Immature natural killer cell (primary cell): Measurements from ENCODE around the gene SNRNP200. TPM values are rescaled to one million over a fixed set of nuclear protein-coding genes. Genes with fewer than 3 reads are reported as not detected.

Experiments
- DNase-seq, 3 donors: peaks; one replicate each; pipeline ENCODE4 v3.0.0; 2022; ENCODE audit warnings: mixed read lengths in 1 of 3
- H3K27ac Mint-ChIP-seq, 6 donors: one replicate each; pipeline ENCODE4 v1.8.0; 2020; ENCODE audit warnings: mixed read lengths in 6 of 6, mild to moderate bottlenecking in 5 of 6, inconsistent platforms in 4 of 6, moderate library complexity in 3 of 6
- H3K27me3 Mint-ChIP-seq, 3 donors: one replicate each; pipeline ENCODE4 v1.8.0; 2020 to 2021; ENCODE audit warnings: low read depth in 3 of 3, mild to moderate bottlenecking in 3 of 3, mixed read lengths in 3 of 3, moderate library complexity in 3 of 3, inconsistent platforms in 1 of 3
- H3K36me3 Mint-ChIP-seq, 3 donors: one replicate each; pipeline ENCODE4 v1.8.0; 2020; ENCODE audit warnings: mixed read lengths in 3 of 3, inconsistent platforms in 2 of 3, mild to moderate bottlenecking in 2 of 3
- H3K4me1 Mint-ChIP-seq, 2 donors: one replicate each; pipeline ENCODE4 v1.8.0; 2020; ENCODE audit warnings: inconsistent platforms in 2 of 2, mild to moderate bottlenecking in 2 of 2, mixed read lengths in 2 of 2, moderate library complexity in 1 of 2
- H3K4me3 Mint-ChIP-seq, 5 donors: one replicate each; pipeline ENCODE4 v1.8.0; 2020; ENCODE audit warnings: mild to moderate bottlenecking in 5 of 5, mixed read lengths in 5 of 5, inconsistent platforms in 3 of 5, moderate library complexity in 3 of 5
- H3K9me3 Mint-ChIP-seq, 6 donors: one replicate each; pipeline ENCODE4 v1.8.0; 2020; ENCODE audit warnings: mild to moderate bottlenecking in 6 of 6, mixed read lengths in 6 of 6, inconsistent platforms in 4 of 6, moderate library complexity in 3 of 6
- polyA plus RNA-seq, 3 donors: library from polyadenylated mRNA; unstranded; fragments of 300-500 nt; fragmentation: Illumina TruSeq; gene quantifications; one replicate each; pipeline ENCODE4 v1.2.3, GENCODE V29; 2021

SNRNP200 gene
- polyA plus RNA-seq, 3 donors from 2014 or later: 42.3 to 105 (median 46.6) TPM

- peaks cover 1 to 5% (median 2%) of the 10 kb centered on the region in 3 donors for H3K27me3 Mint-ChIP-seq
- peaks cover 41 to 88% (median 48%) of the 10 kb centered on the region in 3 donors for H3K36me3 Mint-ChIP-seq
- DNase-seq: no peak
- peaks cover 0 to 1% (median 0%) of the 10 kb centered on the region in 6 donors for H3K9me3 Mint-ChIP-seq
- H3K4me1 Mint-ChIP-seq: no peaks in the 10 kb centered on the region
- no peak overlapping the region for H3K27ac Mint-ChIP-seq
- no peak overlapping the region for H3K4me3 Mint-ChIP-seq
Measured at GRCh38 chr2:96291751-96292150, 13.6 kb downstream of the SNRNP200 start.

GRCh38 chr2:96287273-96287856, 18.0 kb downstream of the SNRNP200 start:
- Mint-ChIP-seq H3K36me3 (peaks cover 25 to 79% (median 49%) of the 10 kb centered on the region in 3 donors), H3K9me3 (peaks cover 0 to 1% (median 0%) of the 10 kb centered on the region in 6 donors), H3K27ac (peak overlapping the region in 1 of 6 donors; percentile 56), H3K27me3 (peaks cover 3 to 6% (median 5%) of the 10 kb centered on the region in 3 donors), H3K4me3 (no peak overlapping the region), H3K4me1 (no peaks in the 10 kb centered on the region)
- no peak for DNase-seq

GRCh38 chr2:96276787-96277499, 28.4 kb downstream of the SNRNP200 start:
- Mint-ChIP-seq H3K9me3 (no peaks in the 10 kb centered on the region), H3K4me3 (no peak overlapping the region), H3K27ac (no peak overlapping the region), H3K4me1 (no peaks in the 10 kb centered on the region), H3K27me3 (peaks cover 0 to 4% (median 0%) of the 10 kb centered on the region in 3 donors), H3K36me3 (peaks cover 14 to 64% (median 28%) of the 10 kb centered on the region in 3 donors)
- DNase-seq: no peak

- Mint-ChIP-seq H3K27me3 (peaks cover 0 to 4% (median 3%) of the 10 kb centered on the region in 3 donors), H3K36me3 (peaks cover 14 to 67% (median 29%) of the 10 kb centered on the region in 3 donors)
Measured at GRCh38 chr2:96274355-96275056, 30.8 kb downstream of the SNRNP200 start.

GRCh38 chr2:96273763-96274162, 31.6 kb downstream of the SNRNP200 start:
- H3K9me3 Mint-ChIP-seq: no peaks in the 10 kb centered on the region
- H3K27ac Mint-ChIP-seq: peak overlapping the region in 1 of 6 donors; percentile 6

More at GRCh38 chr2:96274355-96275056, 30.8 kb downstream of the SNRNP200 start:
- Mint-ChIP-seq H3K4me1 (peaks cover 2 to 6% of the 10 kb centered on the region in 2 donors), H3K4me3 (no peak overlapping the region), H3K9me3 (no peaks in the 10 kb centered on the region), H3K27ac (peak overlapping the region in 4 of 6 donors; percentile 6 to 53 (median 38))
- no peak for DNase-seq

GRCh38 chr2:96271995-96272394, 33.4 kb downstream of the SNRNP200 start:
- no peak for DNase-seq
- Mint-ChIP-seq H3K9me3 (no peaks in the 10 kb centered on the region), H3K4me1 (peaks cover 23 to 26% of the 10 kb centered on the region in 2 donors), H3K27ac (peak overlapping the region in 2 of 6 donors; percentile 4 to 40), H3K36me3 (peaks cover 10 to 51% (median 20%) of the 10 kb centered on the region in 3 donors), H3K4me3 (no peak overlapping the region), H3K27me3 (peaks cover 0 to 7% (median 2%) of the 10 kb centered on the region in 3 donors)

More at GRCh38 chr2:96273763-96274162, 31.6 kb downstream of the SNRNP200 start:
- peaks cover 0 to 4% (median 3%) of the 10 kb centered on the region in 3 donors for H3K27me3 Mint-ChIP-seq
- H3K4me3 Mint-ChIP-seq: no peak overlapping the region
- DNase-seq: no peak
- peaks cover 11 to 62% (median 24%) of the 10 kb centered on the region in 3 donors for H3K36me3 Mint-ChIP-seq
- H3K4me1 Mint-ChIP-seq: peaks cover 7 to 10% of the 10 kb centered on the region in 2 donors

GRCh38 chr2:96267159-96267971, 38.0 kb downstream of the SNRNP200 start:
- peak overlapping the region; percentile 86 to 99 (median 96) for H3K4me3 Mint-ChIP-seq
- H3K4me1 Mint-ChIP-seq: peaks cover 50 to 56% of the 10 kb centered on the region in 2 donors
- peaks cover 0 to 23% (median 15%) of the 10 kb centered on the region in 3 donors for H3K36me3 Mint-ChIP-seq
- H3K27me3 Mint-ChIP-seq: peaks cover 2 to 10% (median 3%) of the 10 kb centered on the region in 3 donors
- H3K27ac Mint-ChIP-seq: peak overlapping the region; percentile 86 to 92 (median 90)
- DNase-seq: peak; percentile 28 to 40 (median 32)
- H3K9me3 Mint-ChIP-seq: no peaks in the 10 kb centered on the region

GRCh38 chr2:96265840-96266679, 39.3 kb downstream of the SNRNP200 start, which contains the start of the genes CIAO1 and TMEM127:
CIAO1 (plus strand) TSS chr2:96266225; CDS start chr2:96266351, 126 bp downstream.
TMEM127 (minus strand) TSS chr2:96265997; CDS start chr2:96265381, 616 bp downstream.
- H3K36me3 Mint-ChIP-seq: peaks cover 0 to 15% (median 7%) of the 10 kb centered on the region in 3 donors
- H3K4me3 Mint-ChIP-seq: peak within 1 kb of the TSS; percentile 96 to 99 (median 98)
- H3K27ac Mint-ChIP-seq: peak within 1 kb of the TSS; percentile 87 to 98 (median 94)
- DNase-seq: peak; percentile 98
- H3K27me3 Mint-ChIP-seq: peaks cover 2 to 9% (median 3%) of the 10 kb centered on the region in 3 donors
- peaks cover 61 to 64% of the 10 kb centered on the region in 2 donors for H3K4me1 Mint-ChIP-seq
- H3K9me3 Mint-ChIP-seq: no peaks in the 10 kb centered on the region

GRCh38 chr2:96265349-96265839, 40.0 kb downstream of the SNRNP200 start:
- peak overlapping the region; percentile 57 to 96 (median 90) for H3K27ac Mint-ChIP-seq
- peaks cover 0 to 15% (median 7%) of the 10 kb centered on the region in 3 donors for H3K36me3 Mint-ChIP-seq
- H3K27me3 Mint-ChIP-seq: peaks cover 2 to 11% (median 3%) of the 10 kb centered on the region in 3 donors
- peaks cover 67% of the 10 kb centered on the region in 2 donors for H3K4me1 Mint-ChIP-seq
- no peaks in the 10 kb centered on the region for H3K9me3 Mint-ChIP-seq
- DNase-seq: peak in 1 of 3 donors; percentile 30
- H3K4me3 Mint-ChIP-seq: peak overlapping the region; percentile 96 to 99 (median 98)

GRCh38 chr2:96264656-96265348, 40.5 kb downstream of the SNRNP200 start:
- Mint-ChIP-seq H3K4me1 (peaks cover 72 to 73% of the 10 kb centered on the region in 2 donors), H3K27me3 (peaks cover 2 to 11% (median 3%) of the 10 kb centered on the region in 3 donors), H3K4me3 (peak overlapping the region; percentile 87 to 98 (median 88)), H3K27ac (peak overlapping the region; percentile 82 to 93 (median 89)), H3K36me3 (peaks cover 0 to 12% (median 7%) of the 10 kb centered on the region in 3 donors), H3K9me3 (no peaks in the 10 kb centered on the region)
- peak; percentile 15 to 38 (median 33) for DNase-seq

- DNase-seq: no peak
- peak overlapping the region; percentile 45 to 93 (median 82) for H3K27ac Mint-ChIP-seq
- H3K36me3 Mint-ChIP-seq: peaks cover 0 to 11% (median 7%) of the 10 kb centered on the region in 3 donors
- peaks cover 2 to 10% (median 3%) of the 10 kb centered on the region in 3 donors for H3K27me3 Mint-ChIP-seq
- H3K4me3 Mint-ChIP-seq: peak overlapping the region; percentile 87 to 98 (median 88)
- peaks cover 77 to 80% of the 10 kb centered on the region in 2 donors for H3K4me1 Mint-ChIP-seq
- H3K9me3 Mint-ChIP-seq: no peaks in the 10 kb centered on the region
Measured at GRCh38 chr2:96264086-96264485, 41.3 kb downstream of the SNRNP200 start.
